Measurements from ENCODE around the gene AIFM1.

The AIFM1 gene

DNA sequence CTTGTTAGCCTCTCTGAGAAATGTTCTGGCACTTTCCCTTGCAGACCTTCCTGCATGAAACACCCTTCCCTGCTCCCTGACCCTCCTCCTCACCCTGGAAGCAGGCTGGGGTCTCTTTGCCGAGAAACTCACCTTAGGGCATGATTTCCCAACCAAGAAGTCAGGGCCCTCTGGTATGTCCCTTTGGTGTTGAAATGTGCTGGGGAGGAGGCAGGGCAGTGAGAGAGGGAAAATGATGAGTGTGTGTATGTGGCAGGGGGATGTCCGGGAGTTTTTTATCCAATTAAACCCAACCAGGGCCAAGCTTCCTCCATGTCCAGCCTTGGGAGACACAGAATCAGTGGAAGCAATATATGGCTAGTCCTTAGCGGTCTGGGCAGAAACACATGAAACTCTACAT lies 60.4 kb downstream of the AIFM1 start:
- H3K27ac ChIP-seq (ENCODE audit: low read length), result no peak overlapping the region
- H3K27me3 ChIP-seq (replicated peaks; ENCODE audit: insufficient read depth, low read length), result no peaks in the 10 kb centered on the region
- TF ChIP-seq EZH2phosphoT487 (IDR thresholded peaks at IDR 0.05; ENCODE audit: low read length) (no peak), EZH2 (optimal IDR thresholded peaks at IDR 0.05; ENCODE audit: low read depth, low read length) (no peak)
- TF ChIP-seq, protein P1, sequence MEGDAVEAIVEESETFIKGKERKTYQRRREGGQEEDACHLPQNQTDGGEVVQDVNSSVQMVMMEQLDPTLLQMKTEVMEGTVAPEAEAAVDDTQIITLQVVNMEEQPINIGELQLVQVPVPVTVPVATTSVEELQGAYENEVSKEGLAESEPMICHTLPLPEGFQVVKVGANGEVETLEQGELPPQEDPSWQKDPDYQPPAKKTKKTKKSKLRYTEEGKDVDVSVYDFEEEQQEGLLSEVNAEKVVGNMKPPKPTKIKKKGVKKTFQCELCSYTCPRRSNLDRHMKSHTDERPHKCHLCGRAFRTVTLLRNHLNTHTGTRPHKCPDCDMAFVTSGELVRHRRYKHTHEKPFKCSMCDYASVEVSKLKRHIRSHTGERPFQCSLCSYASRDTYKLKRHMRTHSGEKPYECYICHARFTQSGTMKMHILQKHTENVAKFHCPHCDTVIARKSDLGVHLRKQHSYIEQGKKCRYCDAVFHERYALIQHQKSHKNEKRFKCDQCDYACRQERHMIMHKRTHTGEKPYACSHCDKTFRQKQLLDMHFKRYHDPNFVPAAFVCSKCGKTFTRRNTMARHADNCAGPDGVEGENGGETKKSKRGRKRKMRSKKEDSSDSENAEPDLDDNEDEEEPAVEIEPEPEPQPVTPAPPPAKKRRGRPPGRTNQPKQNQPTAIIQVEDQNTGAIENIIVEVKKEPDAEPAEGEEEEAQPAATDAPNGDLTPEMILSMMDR (IDR thresholded peaks at IDR 0.05; ENCODE audit: low read length), result no peak
- H3K79me2 ChIP-seq (ENCODE audit: low read length), result peaks cover 53% of the 10 kb centered on the region
- H4K20me1 ChIP-seq (ENCODE audit: insufficient read depth, low read length), result no peaks in the 10 kb centered on the region
- no peak overlapping the region for H3K9ac ChIP-seq (ENCODE audit: low read length)
- no peaks in the 10 kb centered on the region for H3F3A ChIP-seq (ENCODE audit: insufficient read depth, low read length)
- DNase-seq, result no peak
- no peaks in the 10 kb centered on the region for H3K9me2 ChIP-seq (replicated peaks; ENCODE audit: insufficient read depth, low read length)
- no peaks in the 10 kb centered on the region for H3K36me3 ChIP-seq (replicated peaks; ENCODE audit: insufficient read depth, low read length)
- H3K4me3 ChIP-seq (ENCODE audit: low read length), result no peak overlapping the region
- H3K9me3 ChIP-seq (replicated peaks; ENCODE audit: insufficient read depth, low read length), result no peaks in the 10 kb centered on the region
- H2AFZ ChIP-seq (ENCODE audit: low read length), result no peak overlapping the region
- no peak overlapping the region for H3K4me2 ChIP-seq (ENCODE audit: low read depth, low read length)
- no peaks in the 10 kb centered on the region for H3K4me1 ChIP-seq (ENCODE audit: low read length)

DNA sequence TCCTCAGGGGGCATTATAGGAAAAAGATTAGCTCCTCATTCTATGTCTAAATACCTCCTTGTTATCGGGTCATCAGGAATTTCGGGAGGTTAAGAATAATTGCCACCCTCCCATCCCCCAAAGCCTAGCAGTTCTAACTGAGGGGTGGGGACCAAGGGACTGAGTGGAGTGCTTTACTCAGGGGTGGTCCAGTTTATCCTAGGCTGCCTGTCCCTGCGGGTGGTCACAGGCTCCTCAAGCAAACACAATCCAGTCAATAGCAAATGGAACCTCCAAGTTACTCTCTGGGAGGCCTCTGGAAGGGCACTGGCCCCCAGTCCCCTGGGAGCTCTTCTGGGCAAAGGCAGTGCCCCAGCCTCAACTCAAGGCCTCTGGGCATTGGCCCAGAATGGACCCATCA lies 62.0 kb downstream of the AIFM1 start:
- H3K4me1 ChIP-seq (ENCODE audit: low read length), result no peaks in the 10 kb centered on the region
- no peaks in the 10 kb centered on the region for H4K20me1 ChIP-seq (ENCODE audit: insufficient read depth, low read length)
- peaks cover 45% of the 10 kb centered on the region for H3K79me2 ChIP-seq (ENCODE audit: low read length)
- H3K36me3 ChIP-seq (replicated peaks; ENCODE audit: insufficient read depth, low read length), result no peaks in the 10 kb centered on the region
- H3K9ac ChIP-seq (ENCODE audit: low read length), result no peak overlapping the region
- H3K4me3 ChIP-seq (ENCODE audit: low read length), result no peak overlapping the region
- no peaks in the 10 kb centered on the region for H3K27me3 ChIP-seq (replicated peaks; ENCODE audit: insufficient read depth, low read length)
- no peak overlapping the region for H2AFZ ChIP-seq (ENCODE audit: low read length)
- TF ChIP-seq EZH2 (optimal IDR thresholded peaks at IDR 0.05; ENCODE audit: low read depth, low read length) (no peak), EZH2phosphoT487 (IDR thresholded peaks at IDR 0.05; ENCODE audit: low read length) (no peak)
- TF ChIP-seq, protein P1 (IDR thresholded peaks at IDR 0.05; ENCODE audit: low read length), result no peak
- H3K4me2 ChIP-seq (ENCODE audit: low read depth, low read length), result no peak overlapping the region
- no peak overlapping the region for H3K27ac ChIP-seq (ENCODE audit: low read length)
- no peaks in the 10 kb centered on the region for H3K9me3 ChIP-seq (replicated peaks; ENCODE audit: insufficient read depth, low read length)
- no peaks in the 10 kb centered on the region for H3K9me2 ChIP-seq (replicated peaks; ENCODE audit: insufficient read depth, low read length)
- DNase-seq, result no peak
- H3F3A ChIP-seq (ENCODE audit: insufficient read depth, low read length), result no peaks in the 10 kb centered on the region

DNA sequence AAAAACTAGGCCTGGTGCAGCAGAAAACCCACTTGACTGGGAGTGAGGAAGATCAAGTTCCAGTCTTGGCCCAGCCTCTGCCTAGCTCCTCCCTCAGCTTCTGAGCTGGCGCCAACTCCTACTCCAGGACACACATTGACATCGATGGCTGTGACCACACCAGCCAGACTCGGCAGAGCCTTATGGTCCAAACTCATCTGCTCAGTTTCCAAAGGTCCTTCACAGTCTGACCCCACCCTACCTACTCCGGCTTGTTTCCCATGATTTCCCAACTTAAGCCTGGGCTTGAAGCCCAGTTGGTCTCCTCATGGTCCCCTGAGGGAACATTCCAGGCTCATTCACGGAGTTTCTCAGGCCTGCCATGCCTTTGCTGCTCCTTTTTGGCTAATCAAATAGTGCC lies 65.5 kb downstream of the AIFM1 start:
- Histone ChIP-seq H3K36me3 (replicated peaks; ENCODE audit: insufficient read depth, low read length) (no peaks in the 10 kb centered on the region), H3K9me2 (replicated peaks; ENCODE audit: insufficient read depth, low read length) (no peaks in the 10 kb centered on the region), H3K4me3 (ENCODE audit: low read length) (no peak overlapping the region), H3K79me2 (ENCODE audit: low read length) (peaks cover 25% of the 10 kb centered on the region), H3F3A (ENCODE audit: insufficient read depth, low read length) (no peaks in the 10 kb centered on the region), H3K9ac (ENCODE audit: low read length) (no peak overlapping the region), H3K27me3 (replicated peaks; ENCODE audit: insufficient read depth, low read length) (no peaks in the 10 kb centered on the region), H3K9me3 (replicated peaks; ENCODE audit: insufficient read depth, low read length) (no peaks in the 10 kb centered on the region), H3K4me2 (ENCODE audit: low read depth, low read length) (no peak overlapping the region), H4K20me1 (ENCODE audit: insufficient read depth, low read length) (no peaks in the 10 kb centered on the region), H3K4me1 (ENCODE audit: low read length) (no peaks in the 10 kb centered on the region), H2AFZ (ENCODE audit: low read length) (no peak overlapping the region), H3K27ac (ENCODE audit: low read length) (no peak overlapping the region)
- TF ChIP-seq, protein P1 (IDR thresholded peaks at IDR 0.05; ENCODE audit: low read length), result no peak
- no peak for TF ChIP-seq EZH2phosphoT487 (IDR thresholded peaks at IDR 0.05; ENCODE audit: low read length)
- no peak for TF ChIP-seq EZH2 (optimal IDR thresholded peaks at IDR 0.05; ENCODE audit: low read depth, low read length)
- no peak for DNase-seq

All from MM.1S (cell line).